Stimulated activated CD4-positive, alpha-beta T cell treated with anti-CD3 and anti-CD28 coated beads, Interleukin-12 subunit alpha, Interleukin-12 subunit beta, amount 100 ng/mL, for 48 hours (primary cell): Measurements from ENCODE around the gene ATG13.

Source experiments
- DNase-seq, 3 donors: peaks; one replicate each; pipeline ENCODE4 v3.0.0-alpha.2; 2020; ENCODE audit warnings: low read depth in 2 of 3, low spot score in 1 of 3

Gene ATG13

DNA sequence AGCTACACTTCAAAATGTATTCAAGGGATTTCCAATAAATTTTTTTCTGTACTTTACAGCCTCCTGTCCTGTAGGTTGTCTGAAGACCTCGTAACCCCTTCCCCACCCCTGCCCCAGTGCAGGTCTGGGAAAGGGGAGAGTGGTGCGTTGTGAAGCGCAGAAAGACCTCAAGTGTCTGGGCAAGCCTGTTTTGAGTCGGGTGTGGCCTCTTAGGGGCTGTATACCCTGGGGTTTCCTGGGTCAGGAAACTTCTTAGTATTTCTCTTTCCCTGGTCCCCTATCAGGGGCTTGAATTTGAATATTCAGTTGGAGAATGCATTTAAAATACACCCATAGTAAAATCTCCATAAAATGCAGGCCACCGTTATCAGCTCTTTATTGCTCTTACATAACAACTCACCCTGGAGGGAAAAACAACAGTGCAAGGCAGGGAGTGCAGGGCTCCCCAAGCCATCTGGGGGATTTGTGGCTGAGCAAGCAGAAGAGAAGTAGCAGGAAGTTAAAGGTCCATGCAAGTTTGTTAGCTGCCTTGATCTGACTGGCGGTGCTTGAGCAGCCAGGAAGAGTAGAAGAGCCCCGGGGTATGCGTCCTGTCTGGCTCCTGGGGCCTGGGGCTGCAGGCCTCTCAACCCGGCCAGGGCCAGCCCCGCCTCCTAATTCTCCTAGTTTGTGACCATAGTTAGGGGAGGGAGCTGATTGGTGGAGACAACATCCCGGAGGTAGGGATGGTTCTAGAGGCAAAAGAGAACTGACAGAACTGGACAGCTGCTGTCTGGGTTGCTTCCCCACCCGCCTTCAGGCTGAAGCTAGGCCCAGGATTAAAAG, 57.3 kb downstream of the ATG13 start:
- no peak for DNase-seq

DNA sequence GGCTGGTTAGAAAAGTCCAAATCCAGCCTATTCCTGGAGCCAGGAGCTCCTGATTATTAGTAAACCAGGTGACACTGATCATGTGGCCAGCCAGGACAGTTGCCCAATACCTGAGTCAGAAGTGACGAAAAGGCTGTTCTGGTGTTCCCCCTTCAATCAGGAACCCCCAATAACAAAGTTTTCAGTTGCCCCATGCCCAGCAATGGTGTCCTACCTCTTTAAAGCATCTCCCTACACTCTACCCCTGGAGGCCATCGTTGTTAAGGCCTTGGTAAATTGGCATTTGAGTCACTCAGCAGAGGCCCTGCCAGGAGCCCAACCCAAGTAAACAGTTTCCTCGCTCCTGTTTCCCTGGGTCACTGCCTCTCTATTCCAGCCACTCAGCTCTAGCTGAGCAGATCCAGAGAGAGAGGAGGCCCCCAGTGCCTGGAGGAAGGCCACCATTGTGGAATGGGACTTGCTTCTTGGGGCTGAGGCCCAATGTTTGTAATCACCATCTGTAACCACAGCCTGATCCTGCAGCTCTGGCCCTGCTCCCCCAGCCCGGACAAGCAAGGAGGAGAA, 58.0 kb downstream of the ATG13 start:
- no peak for DNase-seq

DNA sequence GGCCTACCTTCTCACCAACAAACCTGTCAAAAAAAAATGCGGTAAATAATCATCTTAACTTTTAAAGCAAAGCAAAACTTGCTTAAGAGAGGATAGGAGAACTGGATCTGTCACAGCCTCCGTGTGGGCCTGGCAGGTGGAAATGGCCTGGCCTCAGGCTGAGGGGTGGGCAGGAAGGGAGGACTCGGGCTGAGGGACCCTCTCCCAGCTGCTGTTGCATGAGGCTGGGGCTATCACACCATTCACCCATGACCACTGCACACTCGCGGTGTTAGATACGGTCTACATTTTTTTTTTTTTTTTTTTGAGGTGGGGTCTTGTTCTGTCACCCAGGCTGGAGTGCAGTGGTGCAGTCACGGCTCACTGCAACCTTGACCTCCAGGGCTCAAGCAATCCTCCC, 58.6 kb downstream of the ATG13 start:
- no peak for DNase-seq

DNA sequence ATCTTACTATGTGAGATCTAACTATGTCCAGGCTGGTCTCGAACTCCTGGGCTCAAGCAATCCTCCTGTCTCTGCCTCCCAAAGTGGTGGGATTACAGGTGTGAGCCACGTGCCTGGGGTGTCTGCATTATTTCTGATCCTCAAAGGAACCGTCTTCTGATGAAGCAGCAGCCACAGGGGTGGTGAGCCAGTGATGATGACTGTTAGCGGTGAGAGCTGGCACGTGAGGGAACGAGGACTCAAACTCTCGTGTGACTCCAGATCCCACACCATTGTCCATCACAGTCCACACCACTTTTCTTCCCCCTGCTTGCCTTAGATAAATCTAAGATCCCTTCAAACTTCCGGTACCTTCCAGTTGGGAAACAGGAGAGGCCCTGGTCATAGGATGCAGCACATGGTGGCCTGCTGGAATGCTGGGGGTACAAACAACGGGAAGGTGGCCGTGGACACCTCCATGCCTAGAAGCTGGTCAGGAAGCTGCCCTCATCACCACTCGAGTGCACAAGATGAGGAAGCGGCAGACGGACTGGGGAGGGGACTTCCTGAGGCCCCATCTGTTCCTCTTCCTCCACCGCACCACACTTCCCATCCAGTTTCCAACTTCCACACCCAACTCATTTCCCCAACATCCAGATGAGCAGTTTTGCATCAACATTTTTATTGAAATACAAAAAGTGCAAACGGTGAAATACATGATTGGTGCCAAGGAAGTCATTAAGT, 59.2 kb downstream of the ATG13 start:
- no peak for DNase-seq

DNA sequence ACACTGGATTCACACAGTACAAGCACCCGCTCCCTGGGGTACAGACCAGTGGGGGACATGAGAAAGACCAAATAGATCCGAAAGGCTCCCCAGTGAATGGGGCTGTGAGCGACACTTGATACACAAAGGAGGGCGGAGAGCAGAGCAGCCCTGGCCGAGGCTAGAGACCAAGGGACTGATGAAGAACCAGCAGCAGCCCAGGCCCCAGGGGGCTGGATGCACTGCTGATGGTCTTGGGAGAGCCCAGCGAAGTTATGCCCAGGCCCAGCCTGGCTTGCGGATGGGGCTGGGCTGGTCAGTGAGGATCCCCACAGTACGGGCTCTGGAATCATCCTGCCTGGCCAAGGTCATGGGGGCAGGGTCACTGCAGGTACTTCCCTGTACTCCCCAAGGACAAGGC, 59.8 kb downstream of the ATG13 start:
- no peak for DNase-seq

DNA sequence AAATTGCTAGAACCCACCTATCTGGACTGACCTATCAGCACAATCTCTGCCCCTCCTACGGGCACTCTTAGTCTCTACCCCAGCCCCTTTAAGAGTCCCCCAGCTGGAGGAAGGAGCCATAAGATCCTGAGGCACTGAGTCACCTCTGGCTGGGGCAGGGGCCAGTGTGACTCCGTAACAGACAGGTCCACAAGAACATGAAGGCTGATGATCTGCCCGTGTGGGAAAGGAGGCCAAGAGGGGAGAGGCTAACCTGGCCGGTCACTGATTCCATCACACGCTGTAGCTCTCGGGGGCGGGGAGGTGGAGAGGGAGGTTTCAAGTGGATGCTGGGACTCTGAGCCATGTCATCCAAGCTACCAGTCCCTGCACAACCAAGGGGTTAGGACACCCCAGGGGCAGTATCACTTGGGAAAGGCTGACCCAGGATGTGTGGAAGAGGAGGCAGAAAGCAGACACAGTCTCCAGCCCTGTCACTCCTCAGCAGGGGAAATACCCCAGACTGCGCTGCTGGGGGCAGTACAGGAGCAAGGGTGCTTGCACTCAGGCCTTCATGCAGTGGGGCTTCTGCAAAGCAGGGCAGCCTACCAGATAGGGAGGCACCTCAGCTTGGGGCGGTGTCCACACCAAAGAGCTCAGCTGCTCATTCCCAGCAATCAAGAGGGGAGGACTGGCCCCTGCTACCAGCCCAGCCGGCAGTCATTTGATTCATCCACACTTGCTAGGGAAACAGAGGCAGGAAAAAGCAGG, 60.8 kb downstream of the ATG13 start:
- DNase-seq: no peak

DNA sequence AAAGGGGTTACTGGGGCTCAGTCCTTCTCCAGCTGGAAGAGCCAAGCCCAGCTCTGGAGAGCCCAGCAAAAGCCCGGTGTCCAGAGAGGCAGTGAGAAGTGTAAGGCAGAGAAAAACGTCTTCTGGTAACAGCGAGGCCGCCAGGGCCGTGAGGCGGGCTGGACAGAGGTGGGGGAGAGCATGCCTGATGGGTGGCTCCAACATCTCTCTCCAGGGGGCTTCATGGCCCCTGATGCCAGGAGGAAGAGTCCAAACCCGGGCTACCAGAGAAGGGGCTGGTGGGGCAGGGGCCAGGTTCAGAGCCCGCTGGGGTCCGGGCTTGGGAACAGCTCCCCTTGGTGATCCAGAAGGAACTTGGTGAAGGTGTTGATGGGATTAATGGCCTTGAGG, 61.4 kb downstream of the ATG13 start:
- no peak for DNase-seq

DNA sequence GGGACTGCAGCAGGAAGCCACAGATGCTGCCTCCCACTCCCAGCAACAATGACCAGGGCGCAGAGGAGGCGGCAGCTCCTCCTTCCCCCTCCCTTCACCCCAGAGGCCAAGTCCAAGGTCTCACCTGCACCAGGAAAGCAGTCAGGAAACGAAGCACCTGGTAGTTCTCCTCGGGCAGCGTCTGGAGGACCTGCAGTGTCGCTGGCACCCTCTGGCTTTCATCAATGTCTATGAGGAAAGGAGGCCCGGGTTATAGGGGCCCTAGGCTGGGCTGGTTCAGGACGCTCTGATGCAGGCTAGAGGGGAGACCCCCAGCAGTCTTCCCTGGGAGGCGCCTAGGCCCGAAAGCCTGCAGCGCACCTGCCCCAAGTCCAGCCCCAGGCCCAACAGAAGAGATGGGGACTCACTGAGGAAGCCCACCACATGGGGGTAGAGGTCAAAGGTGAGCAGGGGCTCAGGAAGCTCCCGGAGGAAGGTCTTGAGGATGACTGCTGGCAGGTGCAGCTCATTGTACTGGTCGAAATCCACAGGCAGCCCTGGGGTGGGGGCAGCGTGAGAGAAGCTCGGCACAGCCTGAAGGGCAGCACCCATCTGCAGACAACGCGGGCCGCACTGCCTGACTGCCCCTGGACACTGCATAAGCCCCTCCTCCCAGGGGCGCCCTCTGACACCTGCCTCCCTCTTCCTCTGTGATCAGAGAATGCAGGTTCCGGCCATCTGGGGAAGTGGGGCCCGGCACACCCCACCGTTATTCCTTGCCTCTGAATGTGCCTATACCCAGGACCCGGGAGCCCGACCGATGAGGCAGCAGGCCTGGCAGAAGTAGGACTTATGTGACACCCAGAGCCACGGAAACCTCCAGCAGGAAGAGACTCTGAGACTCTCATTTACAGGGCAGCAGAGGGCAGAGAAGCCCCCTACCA, 62.1 kb downstream of the ATG13 start:
- no peak for DNase-seq

DNA sequence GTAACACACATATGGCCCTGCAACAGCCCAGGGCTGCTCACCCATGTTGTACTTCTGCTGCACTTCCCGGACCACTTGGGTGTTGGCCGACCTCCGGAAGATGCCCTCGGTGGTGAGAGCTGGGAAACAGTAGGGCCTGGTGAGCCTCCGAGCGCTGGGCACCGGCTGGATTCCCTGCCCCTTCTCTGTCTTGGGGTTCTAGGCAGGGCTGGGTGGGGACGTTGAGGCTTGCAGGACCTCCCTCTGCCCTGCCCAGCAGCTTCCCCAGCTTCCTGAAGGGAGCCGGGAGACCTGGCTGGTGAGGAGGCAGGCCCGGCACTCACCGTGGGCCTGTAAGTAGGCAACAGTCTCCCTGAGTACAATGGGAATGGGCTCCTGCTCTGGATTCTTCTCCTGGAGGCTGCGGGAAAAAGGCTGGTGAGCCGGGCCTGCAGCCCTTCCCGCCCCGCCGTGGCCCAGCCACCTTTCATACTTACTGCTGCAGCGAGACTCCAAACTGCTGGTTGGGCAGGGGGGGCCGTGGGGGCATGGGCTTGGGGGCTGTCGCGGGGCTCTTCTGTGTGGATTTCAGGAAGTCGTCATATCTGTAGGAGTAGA, 62.9 kb downstream of the ATG13 start:
- no peak for DNase-seq

DNA sequence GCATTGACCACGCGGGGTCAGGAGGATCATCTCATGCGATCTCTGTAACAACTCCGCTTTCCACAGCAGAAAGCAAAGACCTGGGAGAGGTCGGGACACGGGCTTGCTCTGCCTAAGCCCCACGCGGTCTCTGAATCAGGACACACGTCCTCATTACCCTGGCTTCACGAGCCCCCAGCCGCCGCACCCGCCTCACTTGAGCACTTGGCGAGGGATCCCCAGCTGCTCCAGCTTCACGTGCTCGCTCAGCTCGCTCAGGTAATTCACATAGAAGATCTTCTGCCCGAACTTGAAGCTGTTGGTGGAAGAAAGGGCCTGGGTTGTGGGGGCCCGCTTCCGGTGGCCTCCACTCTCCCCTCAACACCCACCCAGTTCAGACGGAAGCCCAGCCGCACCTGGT, 63.5 kb downstream of the ATG13 start:
- no peak for DNase-seq

DNA sequence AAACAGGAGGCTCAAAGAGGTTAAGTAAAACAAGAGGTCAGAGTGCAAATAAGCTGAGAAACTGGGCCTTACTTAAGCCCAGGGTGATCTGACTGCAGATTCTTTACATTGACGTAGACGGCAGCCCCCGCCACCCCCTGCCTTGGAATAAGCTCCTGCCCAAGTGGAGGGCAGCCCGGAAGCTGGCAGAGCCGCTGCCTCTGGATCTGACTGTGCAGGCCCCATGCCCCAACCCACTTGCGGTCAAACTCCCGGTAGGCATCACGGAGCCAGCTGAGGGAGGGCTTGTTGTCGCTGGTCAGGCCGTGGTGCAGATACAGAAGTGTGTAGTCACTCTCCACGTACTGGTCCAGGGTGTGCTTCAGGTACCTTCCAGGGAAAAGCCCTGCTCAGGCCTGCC, 64.5 kb downstream of the ATG13 start:
- DNase-seq: no peak

DNA sequence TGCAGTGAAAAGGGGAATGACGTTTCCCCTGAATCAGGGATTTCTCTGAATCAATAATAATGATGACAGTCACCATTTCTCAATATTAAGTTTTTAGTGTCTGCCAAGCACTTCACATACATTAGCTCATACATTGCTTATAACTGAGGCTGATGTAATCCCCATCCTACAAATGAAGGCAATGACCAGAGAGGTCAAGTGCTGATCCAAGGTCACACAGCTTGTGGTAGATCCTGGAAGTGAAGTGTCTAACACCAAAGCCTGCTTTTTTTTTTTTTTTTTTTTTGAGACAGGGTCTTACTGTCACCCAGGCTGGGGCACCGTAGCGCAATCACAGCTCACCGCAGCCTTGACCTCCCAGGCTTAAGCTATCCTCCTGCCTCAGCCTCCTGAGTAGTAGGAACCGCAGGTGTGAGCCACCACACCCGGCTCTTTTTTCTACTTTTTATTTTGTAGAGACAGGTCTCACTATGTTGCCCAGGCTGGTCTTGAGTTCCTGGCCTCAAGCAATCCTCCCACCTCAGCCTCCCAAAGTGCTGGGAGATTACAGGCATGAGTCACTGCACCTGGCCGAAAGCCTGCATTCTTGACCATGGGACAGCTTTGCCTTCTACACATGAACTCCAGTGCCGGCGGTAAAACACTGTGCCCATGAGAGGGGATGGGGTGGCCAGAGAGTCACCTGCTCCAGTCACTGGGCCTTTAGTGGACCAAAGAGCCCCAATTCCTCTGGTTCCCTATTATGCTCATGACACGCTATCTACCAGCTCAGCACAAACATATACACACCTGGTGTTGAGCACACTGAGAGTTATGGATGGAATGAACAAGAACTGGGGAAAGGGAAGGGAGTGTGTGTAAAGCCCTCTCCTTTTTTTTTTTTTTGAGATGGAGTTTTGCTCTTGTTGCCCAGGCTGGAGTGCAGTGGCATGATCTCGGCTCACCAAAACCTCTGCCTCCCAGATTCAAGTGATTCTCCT, 65.7 kb downstream of the ATG13 start:
- no peak for DNase-seq

DNA sequence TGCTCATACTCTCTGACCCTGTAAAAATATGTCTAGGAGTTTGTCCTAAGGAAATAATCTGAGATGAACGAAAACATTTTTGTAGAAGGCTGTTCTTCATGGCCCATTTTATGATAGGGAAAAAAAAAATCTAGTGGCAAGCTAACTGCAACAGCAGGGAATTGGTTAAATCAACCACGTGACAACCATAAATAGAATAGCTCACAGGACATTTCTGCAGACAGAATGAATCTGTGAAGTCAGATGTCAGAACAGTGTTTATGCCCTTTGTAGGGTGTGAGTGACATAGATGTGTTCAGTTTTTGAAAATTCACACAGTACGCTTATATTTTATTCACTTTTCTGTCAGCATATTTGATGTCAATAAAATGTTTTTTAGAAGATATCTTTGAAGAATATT, 67.0 kb downstream of the ATG13 start:
- DNase-seq: no peak

DNA sequence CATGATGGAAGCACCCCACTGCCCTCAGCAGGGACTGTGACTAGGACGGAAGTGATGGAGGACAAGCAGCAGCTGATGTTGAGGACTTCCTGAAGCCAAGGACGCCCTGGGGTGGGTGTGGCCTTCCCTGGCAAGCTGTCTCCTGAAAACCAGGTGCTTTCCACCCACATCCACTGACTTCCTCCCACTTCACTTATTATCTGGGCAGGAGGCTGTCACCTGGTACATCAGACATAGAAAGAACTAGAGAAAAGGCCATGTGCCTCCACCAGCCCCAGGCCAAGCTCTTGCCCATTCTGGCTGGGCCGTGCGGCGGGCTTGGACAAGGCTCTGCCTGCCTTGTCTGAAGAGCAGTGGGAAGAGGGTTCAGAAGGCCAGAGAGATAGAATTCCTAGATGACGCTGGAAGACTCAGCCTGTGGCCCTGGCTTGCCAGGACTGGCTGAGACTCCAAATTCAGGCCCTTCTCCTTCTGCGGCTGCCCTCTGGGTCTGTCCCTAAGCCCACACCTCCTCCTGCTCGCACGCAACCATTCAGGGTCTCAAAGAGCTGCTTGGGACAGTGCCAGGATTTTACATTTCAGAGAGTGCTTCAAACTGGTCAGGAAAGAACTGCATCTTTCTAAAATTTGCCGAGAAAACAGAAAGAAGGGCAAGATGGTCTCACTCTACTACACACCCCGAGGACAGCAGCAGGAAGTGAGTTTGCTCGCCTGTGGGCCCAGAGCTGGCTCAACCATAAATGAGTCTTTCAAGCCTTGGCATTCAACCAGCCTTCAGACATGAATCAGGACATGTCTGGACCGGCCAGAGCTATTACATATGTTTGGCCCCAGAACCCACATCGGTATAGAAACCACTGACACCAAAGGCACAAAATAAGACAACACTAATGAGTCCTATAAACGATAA, 69.8 kb downstream of the ATG13 start:
- no peak for DNase-seq

DNA sequence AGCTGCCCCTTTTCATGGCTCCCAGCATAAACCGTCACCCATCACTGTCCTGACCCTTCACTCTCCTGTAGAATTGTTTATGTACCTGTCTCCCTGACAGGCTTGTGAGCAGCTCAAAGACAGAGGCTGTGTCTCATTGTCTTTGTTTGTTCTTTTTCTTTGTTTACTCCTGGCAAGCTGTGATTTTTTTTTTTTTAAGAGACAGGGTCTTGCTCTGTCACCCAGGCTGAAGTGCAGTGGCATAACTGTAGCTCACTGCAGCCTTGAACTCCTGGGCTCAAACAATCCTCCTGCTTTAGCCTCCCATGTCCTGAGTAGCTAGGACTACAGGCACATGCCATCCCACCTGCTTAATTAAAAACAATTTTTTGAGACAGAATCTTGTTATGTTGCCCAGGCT, 73.3 kb downstream of the ATG13 start:
- DNase-seq: no peak

DNA sequence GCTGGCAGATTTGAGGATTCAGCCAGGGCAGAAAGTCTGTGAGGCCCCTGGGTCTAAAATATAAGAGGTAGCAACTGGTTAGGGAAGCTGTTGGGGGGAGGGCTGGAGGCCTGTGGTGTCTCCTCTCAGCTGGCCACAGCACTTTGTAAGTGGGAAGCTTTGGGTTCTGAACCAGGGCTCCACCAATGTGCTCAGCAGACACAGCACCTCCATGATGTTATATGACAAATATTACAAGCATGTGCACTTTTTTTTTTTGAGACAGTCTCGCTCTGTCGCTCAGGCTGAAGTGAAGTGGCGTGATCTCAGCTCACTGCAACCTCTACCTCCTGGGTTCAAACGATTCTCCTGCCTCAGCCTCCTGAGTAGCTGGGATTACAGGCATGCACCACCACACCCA, 75.1 kb downstream of the ATG13 start:
- DNase-seq: no peak

DNA sequence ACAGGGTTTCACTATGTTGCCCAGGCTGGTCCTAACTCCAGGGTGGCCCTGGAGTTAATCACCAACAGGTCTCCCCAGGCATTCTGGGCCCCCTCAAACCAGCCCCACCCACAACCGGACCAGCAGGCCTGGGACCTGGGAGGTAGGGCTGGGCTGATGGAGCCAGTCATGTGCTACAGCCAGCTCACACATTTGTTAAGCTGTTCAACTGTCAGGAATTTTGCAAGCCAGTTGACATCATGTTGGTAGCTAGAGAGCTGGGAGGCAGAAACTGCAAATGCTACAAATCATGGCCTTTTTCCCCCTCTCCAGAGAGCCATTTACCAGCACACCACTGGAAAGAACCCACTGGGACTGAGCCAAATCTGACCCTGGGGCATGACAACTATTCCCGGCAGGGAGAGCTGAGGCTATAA, 76.3 kb downstream of the ATG13 start:
- DNase-seq: no peak

DNA sequence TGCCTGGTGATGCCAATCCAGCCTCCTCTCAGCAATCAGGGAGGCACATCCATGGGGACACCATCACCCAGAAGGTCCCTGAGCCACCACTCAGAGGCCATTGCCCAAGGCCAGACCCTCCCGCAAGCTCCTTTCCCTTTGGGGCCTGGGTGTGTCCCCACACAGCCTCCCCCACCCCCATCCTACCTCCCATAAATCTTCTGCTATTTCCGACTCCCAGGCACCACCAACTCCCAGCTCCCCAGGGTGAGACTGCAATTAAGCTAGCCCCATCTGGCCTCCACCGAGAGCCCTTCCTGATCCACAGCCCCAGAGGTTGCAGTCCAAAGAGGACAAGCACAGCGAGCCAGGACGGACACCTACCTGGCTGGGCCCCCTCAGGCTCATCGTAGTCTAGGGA, 76.7 kb downstream of the ATG13 start:
- no peak for DNase-seq
